Measurements from ENCODE around the gene PSMB5. TPM values are rescaled to one million over a fixed set of nuclear protein-coding genes. Genes with fewer than 3 reads are reported as not detected.

PSMB5 gene
- total RNA-seq: 216 and 232 TPM in 2 replicates

DNA sequence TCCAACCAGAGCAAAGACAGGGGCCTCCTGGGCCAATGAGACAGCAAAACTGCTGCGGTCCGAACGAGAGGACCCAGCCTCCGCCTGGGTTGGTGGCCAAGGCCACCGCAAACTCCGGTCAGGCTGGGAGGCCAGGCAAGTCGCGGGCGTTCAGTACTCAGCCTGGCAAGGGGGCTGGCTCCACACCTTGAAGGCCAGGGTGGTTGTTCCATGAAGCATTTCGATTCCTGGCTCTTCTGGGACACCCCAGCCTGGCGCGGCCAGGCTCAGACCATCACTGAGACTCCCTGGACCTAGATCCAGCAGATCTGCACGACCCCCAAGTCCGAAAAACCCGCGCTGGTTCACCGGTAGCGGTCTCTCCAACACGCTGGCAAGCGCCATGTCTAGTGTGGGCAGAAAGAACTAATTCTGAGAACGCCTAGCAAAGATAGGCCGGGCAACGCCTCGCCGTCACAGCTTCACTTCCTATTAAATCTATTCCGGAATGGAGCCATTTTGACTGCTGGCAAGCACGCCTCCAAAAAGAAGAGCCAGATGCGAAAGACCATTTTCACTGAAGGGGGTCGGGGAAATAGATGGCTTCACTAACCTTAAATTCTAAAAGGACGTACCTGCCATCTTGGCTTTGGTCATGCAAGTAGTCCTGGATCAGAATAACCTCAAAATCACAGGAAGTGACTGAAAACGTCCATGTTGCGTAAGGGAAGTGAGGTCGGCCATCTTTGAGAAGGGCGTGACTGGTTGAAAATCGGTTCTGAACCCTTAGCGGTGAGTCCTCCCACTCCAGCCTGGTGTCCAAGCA, at the start of gene PSMB5:
Gene PSMB5, minus strand, starts transcription at position 403 of the 805 bp plus-strand sequence. Its CDS starts 19 bp downstream, at position 384.
- DNase-seq (ENCODE audit: low read depth in 2 of 2): peak; percentile 95 to 97

DNA sequence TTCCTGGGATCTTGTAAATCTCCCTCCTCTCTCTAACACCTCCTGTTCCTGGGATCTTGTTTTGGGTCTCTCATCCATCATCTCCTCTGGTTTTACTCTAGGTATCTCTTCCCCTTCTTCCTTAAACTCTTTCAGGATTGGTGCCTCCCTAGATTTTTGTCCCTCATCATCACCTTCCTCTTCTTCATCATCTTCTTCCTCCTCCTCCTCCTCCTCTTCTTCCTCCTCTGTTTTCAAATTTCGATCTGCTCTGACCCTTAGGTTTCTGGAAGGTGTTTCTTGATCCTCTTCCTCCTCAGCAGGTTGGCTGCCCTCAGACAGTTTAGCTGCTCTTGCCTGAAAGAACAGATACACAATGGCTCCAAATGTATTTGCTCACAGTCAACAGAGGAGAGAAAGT, 45.8 kb upstream of the PSMB5 start:
- DNase-seq (ENCODE audit: low read depth in 2 of 2): no peak

DNA sequence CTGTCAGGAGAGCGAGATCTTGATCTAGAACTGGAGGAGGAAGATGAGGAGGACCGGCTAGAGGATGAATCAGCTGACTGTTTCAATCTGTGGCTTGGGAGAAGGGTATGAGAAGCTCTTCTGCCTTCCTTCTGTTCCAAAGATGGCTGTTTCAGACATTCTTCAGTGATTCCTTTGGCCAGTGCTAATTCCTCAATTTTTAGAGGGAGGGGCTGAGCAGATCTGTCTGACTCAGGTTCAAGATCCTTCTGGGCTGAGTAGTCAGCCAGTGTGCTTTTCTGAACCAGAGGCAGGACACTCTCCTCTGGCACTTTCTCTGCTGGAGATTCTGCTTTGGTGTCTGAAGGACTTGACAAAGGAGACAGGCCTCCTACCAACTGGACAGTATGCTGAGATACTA, 45.0 kb upstream of the PSMB5 start:
- DNase-seq (ENCODE audit: low read depth in 2 of 2): no peak

DNA sequence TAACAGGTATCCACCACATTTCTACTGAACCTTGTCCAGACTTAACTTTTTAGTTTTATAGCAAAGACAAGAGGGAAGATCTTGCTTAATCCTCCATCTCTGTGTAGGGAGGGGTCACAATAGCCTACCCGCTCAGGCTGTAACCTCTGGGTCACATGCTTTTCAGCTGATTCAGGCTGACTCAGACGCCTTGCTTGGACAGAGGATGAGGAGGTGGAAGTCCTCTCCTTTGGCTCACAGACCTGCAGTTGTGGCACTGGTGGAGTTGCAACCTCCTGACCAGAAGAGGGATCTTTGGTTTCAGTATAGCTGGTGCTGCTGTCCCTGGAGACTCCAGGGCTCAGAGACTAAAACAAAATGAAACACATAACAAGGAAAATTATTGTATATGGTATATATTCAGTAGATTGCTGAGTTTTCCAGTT, 44.0 kb upstream of the PSMB5 start:
- peak in 1 of 2 donors; percentile 87 for DNase-seq (ENCODE audit: low read depth in 2 of 2)

DNA sequence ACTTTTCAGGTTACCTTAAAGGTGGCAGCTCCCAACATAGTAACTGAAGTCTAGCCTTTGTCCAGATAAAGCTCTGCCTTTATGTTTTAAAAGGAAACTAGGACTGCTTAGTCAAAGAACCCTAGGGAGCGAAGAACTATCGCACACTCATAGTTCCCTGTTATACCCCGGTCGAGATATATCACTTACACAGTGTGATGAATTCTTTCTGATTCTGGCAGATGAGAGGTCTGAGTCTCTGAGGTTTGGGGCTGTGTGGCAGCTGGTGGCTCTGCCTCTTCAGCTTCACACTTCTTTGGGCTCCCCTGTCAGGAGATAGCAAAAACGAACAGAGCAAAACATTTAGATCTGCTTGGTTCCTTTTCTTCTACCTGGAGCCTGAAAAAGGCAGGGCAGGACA, 43.3 kb upstream of the PSMB5 start:
- DNase-seq (ENCODE audit: low read depth in 2 of 2): no peak

- DNase-seq (ENCODE audit: low read depth in 2 of 2): peak in 1 of 2 donors; percentile 51
Observed at GRCh38 chr14:23076785-23077408, 42.2 kb upstream of the PSMB5 start.

DNA sequence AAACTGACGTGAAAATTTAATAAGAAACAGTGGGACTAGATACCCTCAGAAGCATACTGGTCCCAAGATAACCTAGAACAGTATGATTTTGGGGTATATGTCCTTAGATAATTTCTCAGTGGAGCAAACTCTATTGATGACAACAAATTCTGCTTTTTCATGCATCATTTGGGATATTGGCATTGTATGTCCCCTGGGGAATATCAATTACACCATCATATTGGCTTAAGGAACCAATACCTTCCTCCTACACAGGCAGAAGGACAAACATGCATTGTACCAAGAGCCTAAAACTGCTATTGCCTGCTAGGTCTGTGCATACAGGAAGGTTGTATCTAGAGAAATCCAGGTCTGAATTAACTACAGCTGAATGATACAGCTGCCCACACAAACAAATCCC, 40.2 kb upstream of the PSMB5 start:
- no peak for DNase-seq (ENCODE audit: low read depth in 2 of 2)

- no peak for DNase-seq (ENCODE audit: low read depth in 2 of 2)
Observed at GRCh38 chr14:23071921-23072539, 37.3 kb upstream of the PSMB5 start.

GRCh38 chr14:23071244-23071920, 36.7 kb upstream of the PSMB5 start:
- peak; percentile 62 to 92 for DNase-seq (ENCODE audit: low read depth in 2 of 2)

DNA sequence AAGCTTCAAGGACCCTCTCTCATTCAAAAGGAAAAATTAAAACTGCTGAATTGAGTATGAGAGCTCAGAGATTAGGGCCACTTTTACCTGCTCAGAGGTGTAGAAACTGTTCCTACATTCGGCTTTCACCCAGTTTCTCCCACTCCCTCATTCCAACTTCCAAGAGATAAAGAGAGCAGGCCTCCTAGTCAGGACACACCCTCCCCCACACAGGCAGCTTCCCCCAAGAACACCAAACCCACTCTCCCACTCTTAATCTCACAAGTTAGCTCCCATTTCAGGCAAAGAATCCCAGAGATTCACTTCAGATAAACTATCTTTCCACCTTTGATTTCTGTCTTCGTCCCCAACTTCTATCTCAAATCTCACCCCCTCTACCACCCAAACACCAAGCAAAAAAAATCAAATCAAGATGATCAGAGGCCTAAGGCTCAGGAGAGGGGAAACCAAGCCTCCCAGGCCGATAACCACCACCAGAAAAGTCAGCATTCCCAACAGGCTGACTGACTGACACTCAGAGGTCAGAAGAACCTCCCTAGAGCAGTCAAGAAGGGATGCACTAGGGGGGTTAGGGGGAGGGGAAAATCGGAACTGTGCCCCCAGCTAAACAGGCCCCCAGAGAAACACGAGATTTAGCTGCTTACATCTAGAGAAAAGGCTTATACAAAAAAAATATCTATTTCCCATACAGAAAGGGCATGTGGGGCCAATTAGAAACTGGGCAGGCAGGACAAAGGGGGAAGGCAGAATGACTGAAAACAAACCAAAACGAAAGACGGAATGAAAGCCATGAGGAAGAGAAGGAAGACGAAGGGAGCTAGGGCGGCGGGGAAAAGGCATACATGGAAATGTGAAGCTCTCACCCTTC, 35.8 kb upstream of the PSMB5 start:
- no peak for DNase-seq (ENCODE audit: low read depth in 2 of 2)

- DNase-seq (ENCODE audit: low read depth in 2 of 2): no peak
Observed at GRCh38 chr14:23069413-23069806, 34.7 kb upstream of the PSMB5 start.

GRCh38 chr14:23068789-23069412, 34.2 kb upstream of the PSMB5 start:
- DNase-seq (ENCODE audit: low read depth in 2 of 2): peak; percentile 82 to 94

DNA sequence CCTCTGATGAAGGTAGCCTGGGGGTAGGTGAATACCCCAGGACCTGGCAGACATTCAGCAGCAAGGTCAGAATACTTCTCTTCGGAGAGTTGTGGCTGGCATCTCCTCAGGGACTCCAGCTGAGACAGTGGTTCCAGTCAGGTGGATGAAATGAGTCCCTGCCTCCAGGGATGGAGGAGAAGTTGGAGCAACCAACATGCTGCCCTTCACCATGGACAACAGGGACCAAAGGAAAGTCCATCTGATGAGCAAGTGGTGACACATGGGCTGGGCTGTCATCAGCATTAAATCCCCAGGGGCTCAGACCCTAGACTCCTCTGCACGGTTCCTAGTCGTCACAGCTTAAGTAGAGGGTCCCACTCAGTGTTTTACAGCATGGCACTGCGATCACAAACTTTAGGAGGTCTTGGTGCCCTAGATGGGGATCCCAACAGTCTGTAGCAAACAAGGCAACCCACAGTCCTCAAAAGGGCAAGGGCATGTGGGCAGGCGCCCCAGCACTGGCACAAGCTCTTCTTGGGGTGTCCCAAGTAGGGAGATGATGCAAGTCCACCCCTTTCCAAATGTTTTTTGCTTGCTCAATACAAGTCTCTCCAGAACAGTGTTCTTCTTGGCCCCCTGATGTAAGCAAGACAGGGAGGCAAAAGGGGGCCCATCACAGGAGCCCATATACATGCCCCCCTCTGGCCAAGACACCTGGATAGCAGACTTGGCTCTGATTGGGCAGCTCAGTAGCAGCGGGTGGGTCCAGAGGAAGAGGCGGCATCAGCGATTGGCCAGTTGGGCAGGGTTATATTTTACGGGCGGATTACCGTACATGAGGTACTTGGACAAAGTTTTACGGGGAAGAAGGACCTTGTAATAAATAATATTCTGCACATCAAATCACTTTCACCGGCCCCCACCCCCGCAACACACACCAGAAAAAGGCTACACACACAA, 33.4 kb upstream of the PSMB5 start:
- no peak for DNase-seq (ENCODE audit: low read depth in 2 of 2)

GRCh38 chr14:23066855-23067744, 32.4 kb upstream of the PSMB5 start:
- DNase-seq (ENCODE audit: low read depth in 2 of 2): no peak

- DNase-seq (ENCODE audit: low read depth in 2 of 2): no peak
Observed at GRCh38 chr14:23066368-23066767, 31.7 kb upstream of the PSMB5 start.

- DNase-seq (ENCODE audit: low read depth in 2 of 2): no peak
Observed at GRCh38 chr14:23063601-23064000, 28.9 kb upstream of the PSMB5 start.

- peak; percentile 68 to 92 for DNase-seq (ENCODE audit: low read depth in 2 of 2)
Observed at GRCh38 chr14:23062002-23062401, 27.3 kb upstream of the PSMB5 start.

- no peak for DNase-seq (ENCODE audit: low read depth in 2 of 2)
Observed at GRCh38 chr14:23060536-23061260, 26.0 kb upstream of the PSMB5 start.
